AG10803 (cell line): ENCODE measurements around the gene PILRB.
"Not testable (repeated sequence)": the region's sequence is repeated elsewhere in the genome, so short reads cannot be mapped to it uniquely, and the experiment has no call there.

Source experiments
- DNase-seq: peaks from one replicate; pipeline ENCODE4 v3.0.0; 2010; ENCODE audit warnings: low read depth
- H3K4me3 ChIP-seq: 2 replicates; pipeline ENCODE4 v1.5.1; 2011; ENCODE audit warnings: mild to moderate bottlenecking, low read length, control low read depth
- CTCF ChIP-seq: conservative IDR thresholded peaks from 2 replicates; pipeline ENCODE4 v1.5.1; 2011; ENCODE audit warnings: mild to moderate bottlenecking, low read length, control low read depth, inconsistent platforms

Gene PILRB

DNA sequence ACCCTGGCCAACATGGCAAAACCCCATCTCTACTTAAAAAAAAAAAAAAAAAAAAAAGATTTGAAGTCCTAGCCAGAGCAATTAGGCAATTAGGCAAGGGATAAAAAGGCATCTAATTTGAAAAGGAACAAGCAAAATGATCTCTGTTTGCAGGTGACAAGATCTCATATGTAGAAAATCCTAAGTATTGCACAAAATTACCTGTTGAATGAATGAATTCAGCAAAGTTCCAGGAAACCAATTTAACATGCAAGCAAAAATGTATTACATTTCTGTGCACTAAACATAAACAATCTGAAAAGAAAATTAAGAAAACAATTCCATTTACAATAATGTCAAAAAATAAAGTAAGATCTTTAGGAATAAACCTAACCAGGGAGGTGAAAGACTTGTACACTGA lies 5.2 kb downstream of the PILRB start:
- TF ChIP-seq CTCF, result no peak
- H3K4me3 ChIP-seq, result no peak overlapping the region
- no peak for DNase-seq

DNA sequence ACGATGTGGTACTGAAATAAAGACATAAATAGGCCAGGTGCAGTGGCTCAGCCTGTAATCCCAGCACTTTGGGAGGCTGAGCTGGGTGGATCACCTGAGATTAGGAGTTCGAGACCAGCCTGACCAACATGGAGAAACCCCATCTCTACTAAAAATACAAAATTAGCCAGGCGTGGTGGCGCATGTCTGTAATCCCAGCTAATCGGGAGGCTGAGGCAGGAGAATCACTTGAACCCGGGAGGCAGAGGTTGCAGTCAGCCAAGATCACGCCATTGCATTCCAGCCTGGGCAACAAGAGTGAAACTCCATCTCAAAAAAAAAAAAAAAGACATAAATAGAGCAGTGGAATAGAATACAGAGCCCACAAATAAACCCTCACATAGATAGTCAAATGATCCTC lies 5.9 kb downstream of the PILRB start:
- not testable (repeated sequence) for DNase-seq, H3K4me3 ChIP-seq

DNA sequence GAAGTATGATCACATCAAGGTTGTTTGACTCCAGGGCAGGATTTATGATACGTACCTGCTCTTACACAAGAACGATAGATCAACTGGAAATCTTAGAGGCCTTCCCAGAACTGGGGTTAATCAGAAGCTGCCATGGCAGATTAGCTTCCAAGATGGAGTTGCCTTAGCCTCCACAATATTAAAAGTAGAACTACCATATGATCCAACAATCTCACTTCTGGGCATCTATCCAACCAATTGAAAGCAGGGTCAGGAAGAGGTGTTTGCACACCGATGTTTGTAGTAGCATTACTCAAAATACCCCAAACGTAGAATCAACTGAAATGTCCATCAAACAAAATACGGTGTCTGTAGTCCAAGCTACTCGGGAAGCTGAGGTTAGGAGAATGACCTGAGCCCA lies 6.6 kb downstream of the PILRB start:
- TF ChIP-seq CTCF, result no peak
- H3K4me3 ChIP-seq, result no peak overlapping the region
- no peak for DNase-seq

DNA sequence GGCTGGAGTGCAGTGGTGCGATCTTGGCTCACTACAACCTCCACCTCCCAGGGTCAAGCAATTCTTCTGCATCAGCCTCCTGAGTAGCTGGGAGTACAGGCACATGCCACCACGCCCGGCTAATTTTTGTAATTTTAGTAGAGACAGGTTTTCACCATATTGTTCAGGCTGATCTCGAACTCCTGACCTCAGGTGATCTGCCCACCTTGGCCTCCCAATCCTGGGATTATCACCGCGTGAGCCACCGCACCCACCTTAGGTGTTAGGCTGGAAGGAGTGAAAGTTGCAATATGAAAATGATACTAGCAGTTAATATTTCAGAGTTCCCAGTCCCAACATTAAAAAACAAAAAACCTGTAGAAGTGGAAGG lies 8.1 kb downstream of the PILRB start:
- not testable (repeated sequence) for DNase-seq, H3K4me3 ChIP-seq

GRCh38 chr7:100366411-100367250 lies 8.7 kb downstream of the PILRB start:
- no peak for TF ChIP-seq CTCF
- no peak for DNase-seq
- H3K4me3 ChIP-seq, result no peak overlapping the region

DNA sequence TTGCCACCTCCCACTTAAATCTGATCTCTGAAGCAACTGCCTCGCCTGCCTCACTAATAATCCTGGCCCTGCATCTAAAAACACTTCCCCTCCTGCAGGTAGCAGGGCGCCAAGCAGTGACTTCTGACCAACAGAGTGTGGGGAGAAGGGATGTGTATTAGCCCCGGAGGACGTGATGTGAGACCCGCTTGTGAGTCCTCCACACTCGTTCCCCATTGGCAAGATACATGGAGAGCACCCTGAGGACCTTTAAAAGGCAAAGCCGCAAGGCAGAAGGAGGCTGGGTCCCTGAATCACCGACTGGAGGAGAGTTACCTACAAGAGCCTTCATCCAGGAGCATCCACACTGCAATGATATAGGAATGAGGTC lies 9.3 kb downstream of the PILRB start:
- H3K4me3 ChIP-seq, result no peak overlapping the region
- DNase-seq, result no peak
- TF ChIP-seq CTCF, result no peak

DNA sequence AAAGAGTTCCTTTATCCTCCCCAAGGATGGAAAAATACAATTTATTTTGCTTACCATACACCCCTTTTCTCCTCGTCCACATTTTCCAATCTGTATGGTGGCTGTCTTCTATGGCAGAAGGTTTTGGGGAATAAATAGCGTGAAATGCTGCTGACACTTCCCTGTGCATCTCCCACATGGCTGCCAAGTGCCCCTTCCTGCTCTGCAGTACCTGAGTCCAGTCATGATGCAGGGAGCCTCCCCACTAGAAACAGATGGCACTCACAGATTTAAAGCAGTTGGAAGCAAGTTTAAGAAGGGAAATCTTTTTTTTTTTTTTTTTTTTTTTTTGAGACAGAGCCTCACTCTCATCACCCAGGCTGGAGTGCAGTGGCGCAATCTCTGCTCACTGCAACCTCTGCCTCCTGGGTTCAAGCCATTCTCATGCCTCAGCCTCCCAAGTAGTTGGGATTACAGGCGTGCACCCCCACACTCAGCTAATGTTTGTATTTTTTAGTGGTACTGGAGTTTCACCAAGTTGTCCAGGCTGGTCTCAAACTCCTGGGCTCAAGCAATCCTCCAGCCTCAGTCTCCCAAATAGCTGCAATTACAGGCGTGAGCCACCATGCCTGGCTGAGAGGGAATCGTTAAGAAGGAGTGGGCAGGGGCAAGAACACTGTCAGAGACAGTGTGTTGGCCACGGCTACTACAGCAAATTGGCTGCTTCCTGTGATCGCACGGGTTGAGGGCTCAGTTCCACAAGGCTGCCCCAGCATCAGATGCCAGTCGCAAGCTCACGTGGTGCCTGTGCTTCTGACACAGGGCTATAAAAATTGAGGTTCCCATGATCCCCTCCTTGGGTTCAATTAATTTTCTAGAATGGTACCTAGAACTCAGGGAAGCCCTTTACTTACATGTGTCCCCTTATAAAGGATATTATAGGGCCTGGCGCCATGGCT lies 10.0 kb downstream of the PILRB start:
- no peak overlapping the region for H3K4me3 ChIP-seq
- no peak for DNase-seq
- no peak for TF ChIP-seq CTCF

DNA sequence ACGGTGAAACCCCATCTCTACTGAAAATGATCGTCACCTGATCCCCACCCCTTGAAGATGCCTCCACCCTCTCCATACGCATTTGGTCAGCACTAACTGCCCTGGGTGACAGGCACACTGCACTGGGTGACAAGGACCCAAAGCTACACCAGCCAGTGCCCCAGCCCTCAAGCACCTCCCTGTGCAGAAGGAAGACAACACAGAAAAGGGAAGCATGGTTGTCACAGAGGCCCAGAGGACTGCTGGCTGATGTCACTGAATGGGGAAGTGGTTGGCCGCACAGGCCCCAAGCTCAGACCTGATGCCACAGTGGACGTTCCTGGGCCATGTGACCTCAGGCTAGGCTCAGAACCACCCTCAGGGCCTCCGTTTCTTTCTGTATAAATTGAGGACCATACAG lies 11.2 kb downstream of the PILRB start:
- no peak overlapping the region for H3K4me3 ChIP-seq
- no peak for TF ChIP-seq CTCF
- DNase-seq, result no peak
